ENCODE data around the gene CLEC4G.

The CLEC4G gene

DNA sequence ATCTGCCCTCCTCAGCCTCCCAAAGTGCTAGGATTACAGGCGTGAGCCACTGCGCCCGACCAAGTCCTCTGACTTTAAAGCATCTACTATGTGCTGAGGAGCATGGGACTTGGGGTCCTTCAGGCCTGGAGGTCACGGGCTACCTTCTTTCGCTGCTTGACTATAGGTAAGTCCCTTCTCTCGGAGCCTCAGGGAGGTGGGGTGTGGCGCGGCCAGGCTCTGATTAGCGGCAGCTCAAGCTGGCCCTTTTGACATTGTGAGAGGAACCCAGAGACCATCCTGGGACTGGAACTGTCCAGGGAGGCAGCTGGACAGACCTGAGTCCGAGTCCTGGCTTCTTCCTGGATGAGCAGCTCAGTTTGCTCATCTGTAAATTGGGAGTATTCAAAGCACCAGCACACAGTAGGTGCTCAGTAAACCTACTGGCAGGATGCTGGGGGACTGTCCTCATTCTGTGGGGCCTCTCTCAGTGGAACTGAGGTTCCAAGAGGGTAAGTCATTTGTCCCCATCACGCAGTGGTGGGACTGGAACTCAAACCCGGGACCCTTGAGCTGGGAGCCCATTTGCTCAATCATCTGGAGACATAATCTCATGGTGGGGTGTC, 30.8 kb downstream of the CLEC4G start:
- H3K36me3 ChIP-seq (replicated peaks; ENCODE audit: low read depth, low read length), result no peaks in the 10 kb centered on the region
- no peaks in the 10 kb centered on the region for H3K79me2 ChIP-seq (ENCODE audit: low read length)
- H4K20me1 ChIP-seq (ENCODE audit: insufficient read depth, low read length), result no peaks in the 10 kb centered on the region
- H3K4me3 ChIP-seq (ENCODE audit: low read length), result no peak overlapping the region
- no peak overlapping the region for H3K27ac ChIP-seq (ENCODE audit: low read length)
- no peak overlapping the region for H3K9ac ChIP-seq (ENCODE audit: low read length)
- no peak overlapping the region for H2AFZ ChIP-seq (ENCODE audit: low read depth, low read length)
- peaks cover 52% of the 10 kb centered on the region for H3K4me1 ChIP-seq (ENCODE audit: low read length)
- H3K9me3 ChIP-seq (ENCODE audit: insufficient read depth, low read length), result no peaks in the 10 kb centered on the region
- peaks cover 71% of the 10 kb centered on the region for H3K27me3 ChIP-seq (ENCODE audit: low read depth, low read length)
- no peak overlapping the region for H3K4me2 ChIP-seq (ENCODE audit: low read length)
- TF ChIP-seq, protein P1, sequence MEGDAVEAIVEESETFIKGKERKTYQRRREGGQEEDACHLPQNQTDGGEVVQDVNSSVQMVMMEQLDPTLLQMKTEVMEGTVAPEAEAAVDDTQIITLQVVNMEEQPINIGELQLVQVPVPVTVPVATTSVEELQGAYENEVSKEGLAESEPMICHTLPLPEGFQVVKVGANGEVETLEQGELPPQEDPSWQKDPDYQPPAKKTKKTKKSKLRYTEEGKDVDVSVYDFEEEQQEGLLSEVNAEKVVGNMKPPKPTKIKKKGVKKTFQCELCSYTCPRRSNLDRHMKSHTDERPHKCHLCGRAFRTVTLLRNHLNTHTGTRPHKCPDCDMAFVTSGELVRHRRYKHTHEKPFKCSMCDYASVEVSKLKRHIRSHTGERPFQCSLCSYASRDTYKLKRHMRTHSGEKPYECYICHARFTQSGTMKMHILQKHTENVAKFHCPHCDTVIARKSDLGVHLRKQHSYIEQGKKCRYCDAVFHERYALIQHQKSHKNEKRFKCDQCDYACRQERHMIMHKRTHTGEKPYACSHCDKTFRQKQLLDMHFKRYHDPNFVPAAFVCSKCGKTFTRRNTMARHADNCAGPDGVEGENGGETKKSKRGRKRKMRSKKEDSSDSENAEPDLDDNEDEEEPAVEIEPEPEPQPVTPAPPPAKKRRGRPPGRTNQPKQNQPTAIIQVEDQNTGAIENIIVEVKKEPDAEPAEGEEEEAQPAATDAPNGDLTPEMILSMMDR (IDR thresholded peaks at IDR 0.05; ENCODE audit: low read depth, low read length), result no peak
- TF ChIP-seq EZH2phosphoT487 (IDR thresholded peaks at IDR 0.05; ENCODE audit: low read depth), result no peak

DNA sequence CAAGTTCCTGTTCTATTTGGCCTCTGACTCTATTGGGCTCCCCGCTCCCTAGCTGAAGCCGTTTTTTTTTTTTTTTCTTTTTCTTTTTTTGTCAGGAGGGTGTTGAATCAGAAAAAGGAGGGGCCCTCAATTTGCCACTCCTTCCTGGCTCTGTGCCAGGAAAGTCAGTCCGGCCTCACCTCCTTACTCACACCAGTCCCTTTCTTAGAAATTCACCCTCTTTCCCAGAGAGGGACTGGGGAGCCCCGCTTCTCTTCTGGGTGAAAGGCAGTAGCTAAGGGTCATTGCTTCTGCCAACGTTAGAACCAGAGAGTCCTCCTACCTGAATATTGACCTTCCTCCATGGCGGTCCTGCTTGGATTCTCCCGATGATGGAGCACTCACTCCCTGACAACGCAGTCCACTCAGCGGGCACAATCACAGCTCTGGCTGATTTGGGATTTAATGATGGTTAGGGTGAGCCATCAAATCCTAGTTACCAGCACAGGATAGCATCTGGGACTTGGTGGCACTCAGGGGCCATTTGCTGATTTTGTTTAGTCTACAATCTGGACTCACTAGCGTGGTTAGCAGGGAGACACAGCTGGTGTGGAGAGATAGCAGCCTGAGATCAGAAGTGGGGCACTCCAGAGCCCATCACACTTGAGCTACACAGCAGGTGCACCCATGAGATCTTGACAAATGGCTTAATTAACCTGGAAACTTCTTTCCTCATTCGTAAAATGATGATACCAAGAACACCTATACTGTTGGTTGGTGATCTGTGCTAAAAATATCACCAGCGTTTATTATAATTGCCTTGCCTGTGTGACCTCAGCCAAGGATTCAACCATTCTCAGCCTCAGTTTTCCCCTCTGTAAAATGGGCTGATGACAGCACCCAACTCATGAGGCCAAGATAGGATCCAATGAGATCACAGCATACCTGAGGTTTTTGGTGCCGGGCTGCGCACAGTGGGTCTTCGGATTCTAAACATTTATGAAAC, 32.2 kb downstream of the CLEC4G start:
- H3K27me3 ChIP-seq (ENCODE audit: low read depth, low read length), result peaks cover 66% of the 10 kb centered on the region
- TF ChIP-seq, protein P1 (IDR thresholded peaks at IDR 0.05; ENCODE audit: low read depth, low read length), result no peak
- TF ChIP-seq EZH2phosphoT487 (IDR thresholded peaks at IDR 0.05; ENCODE audit: low read depth), result 0 out of 2 replicates have a peak, but pooled peaks have one; percentile 9
- no peak overlapping the region for H3K4me2 ChIP-seq (ENCODE audit: low read length)
- H3K9me3 ChIP-seq (ENCODE audit: insufficient read depth, low read length), result no peaks in the 10 kb centered on the region
- H4K20me1 ChIP-seq (ENCODE audit: insufficient read depth, low read length), result no peaks in the 10 kb centered on the region
- no peaks in the 10 kb centered on the region for H3K36me3 ChIP-seq (replicated peaks; ENCODE audit: low read depth, low read length)
- H3K79me2 ChIP-seq (ENCODE audit: low read length), result no peaks in the 10 kb centered on the region
- H3K27ac ChIP-seq (ENCODE audit: low read length), result no peak overlapping the region
- no peak overlapping the region for H3K9ac ChIP-seq (ENCODE audit: low read length)
- H3K4me3 ChIP-seq (ENCODE audit: low read length), result no peak overlapping the region
- no peak overlapping the region for H2AFZ ChIP-seq (ENCODE audit: low read depth, low read length)
- peaks cover 45% of the 10 kb centered on the region for H3K4me1 ChIP-seq (ENCODE audit: low read length)

DNA sequence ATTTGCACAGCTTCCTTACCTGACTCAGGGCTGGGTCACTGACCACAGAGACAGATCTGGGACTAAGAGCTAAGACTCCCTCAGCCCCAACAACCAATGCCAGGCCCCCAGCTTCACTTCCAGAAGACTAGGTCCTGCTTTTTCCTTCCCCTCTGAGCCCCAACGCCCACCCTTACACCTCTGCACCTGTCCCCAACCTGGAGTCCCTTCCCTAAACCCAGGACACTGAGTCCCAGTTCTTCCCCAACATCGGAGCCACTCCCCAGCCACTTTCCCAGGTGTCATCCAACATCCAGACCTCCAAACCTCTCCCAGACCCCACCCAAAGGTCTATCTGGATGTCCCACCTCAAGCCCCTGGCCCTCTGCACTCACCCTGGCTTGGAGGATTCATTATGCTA, 32.9 kb downstream of the CLEC4G start:
- H4K20me1 ChIP-seq (ENCODE audit: insufficient read depth, low read length), result no peaks in the 10 kb centered on the region
- no peaks in the 10 kb centered on the region for H3K36me3 ChIP-seq (replicated peaks; ENCODE audit: low read depth, low read length)
- H3K4me2 ChIP-seq (ENCODE audit: low read length), result no peak overlapping the region
- no peak overlapping the region for H3K4me3 ChIP-seq (ENCODE audit: low read length)
- H3K4me1 ChIP-seq (ENCODE audit: low read length), result peaks cover 45% of the 10 kb centered on the region
- no peaks in the 10 kb centered on the region for H3K9me3 ChIP-seq (ENCODE audit: insufficient read depth, low read length)
- no peak overlapping the region for H2AFZ ChIP-seq (ENCODE audit: low read depth, low read length)
- no peak overlapping the region for H3K9ac ChIP-seq (ENCODE audit: low read length)
- no peak overlapping the region for H3K27ac ChIP-seq (ENCODE audit: low read length)
- peaks cover 59% of the 10 kb centered on the region for H3K27me3 ChIP-seq (ENCODE audit: low read depth, low read length)
- H3K79me2 ChIP-seq (ENCODE audit: low read length), result no peaks in the 10 kb centered on the region
- TF ChIP-seq, protein P1 (IDR thresholded peaks at IDR 0.05; ENCODE audit: low read depth, low read length), result no peak
- no peak for TF ChIP-seq EZH2phosphoT487 (IDR thresholded peaks at IDR 0.05; ENCODE audit: low read depth)

DNA sequence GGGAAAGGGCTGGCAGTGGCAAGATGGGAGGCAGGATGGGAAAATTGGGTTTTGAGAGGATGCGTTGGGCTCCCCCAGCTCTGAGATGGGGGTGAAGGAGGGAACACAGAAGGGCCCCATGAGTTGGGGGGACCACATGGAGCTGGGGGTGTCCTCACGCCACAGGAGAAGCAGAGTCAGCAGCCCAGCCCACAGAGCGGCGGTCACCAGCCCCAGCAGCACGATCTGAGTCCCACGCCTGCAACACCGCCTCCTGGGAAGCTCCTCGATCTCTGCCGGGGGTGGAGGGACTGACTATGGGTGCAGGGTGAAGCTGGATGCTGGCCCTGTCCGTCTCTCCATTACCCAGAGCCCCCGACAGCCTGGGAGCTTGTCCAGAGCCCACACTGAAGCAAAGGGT, 33.3 kb downstream of the CLEC4G start:
- H3K27ac ChIP-seq (ENCODE audit: low read length), result no peak overlapping the region
- no peaks in the 10 kb centered on the region for H3K36me3 ChIP-seq (replicated peaks; ENCODE audit: low read depth, low read length)
- H3K4me3 ChIP-seq (ENCODE audit: low read length), result no peak overlapping the region
- peaks cover 56% of the 10 kb centered on the region for H3K27me3 ChIP-seq (ENCODE audit: low read depth, low read length)
- no peak overlapping the region for H3K4me2 ChIP-seq (ENCODE audit: low read length)
- no peaks in the 10 kb centered on the region for H3K79me2 ChIP-seq (ENCODE audit: low read length)
- peaks cover 41% of the 10 kb centered on the region for H3K4me1 ChIP-seq (ENCODE audit: low read length)
- H2AFZ ChIP-seq (ENCODE audit: low read depth, low read length), result no peak overlapping the region
- H3K9me3 ChIP-seq (ENCODE audit: insufficient read depth, low read length), result no peaks in the 10 kb centered on the region
- no peak for TF ChIP-seq EZH2phosphoT487 (IDR thresholded peaks at IDR 0.05; ENCODE audit: low read depth)
- TF ChIP-seq, protein P1 (IDR thresholded peaks at IDR 0.05; ENCODE audit: low read depth, low read length), result no peak
- H3K9ac ChIP-seq (ENCODE audit: low read length), result no peak overlapping the region
- H4K20me1 ChIP-seq (ENCODE audit: insufficient read depth, low read length), result no peaks in the 10 kb centered on the region

Measured in OCI-LY3 (cell line).